Femur (tissue), 1 donor: ENCODE data around the gene PPP1R12B.
"Not testable (repeated sequence)": the region's sequence is repeated elsewhere in the genome, so short reads cannot be mapped to it uniquely, and the experiment has no call there.

Source experiments
- DNase-seq: peaks from one replicate; pipeline ENCODE4 v3.0.0-alpha.2; 2017

The PPP1R12B gene

GRCh38 chr1:202493112-202493511 lies 144.6 kb downstream of the PPP1R12B start:
- not testable (repeated sequence) for DNase-seq

- DNase-seq, result no peak
These were observed 150.0 kb downstream of the PPP1R12B start for GRCh38 chr1:202498542-202498941.

- not testable (repeated sequence) for DNase-seq
These were observed 151.5 kb downstream of the PPP1R12B start for GRCh38 chr1:202499997-202500396.

- DNase-seq, result no peak
These were observed 152.8 kb downstream of the PPP1R12B start for GRCh38 chr1:202501281-202501680.

- DNase-seq, result no peak
These were observed 156.9 kb downstream of the PPP1R12B start for GRCh38 chr1:202505356-202505755.

- peak; percentile 55 for DNase-seq
These were observed 157.5 kb downstream of the PPP1R12B start for GRCh38 chr1:202505880-202506575.

- DNase-seq, result not testable (repeated sequence)
These were observed 160.4 kb downstream of the PPP1R12B start for GRCh38 chr1:202508863-202509262.

- DNase-seq, result not testable (repeated sequence)
These were observed 165.4 kb downstream of the PPP1R12B start for GRCh38 chr1:202513875-202514274.

- no peak for DNase-seq
These were observed 168.0 kb downstream of the PPP1R12B start for GRCh38 chr1:202516434-202516877.

GRCh38 chr1:202517146-202517545 lies 168.6 kb downstream of the PPP1R12B start:
- DNase-seq, result not testable (repeated sequence)

- DNase-seq, result not testable (repeated sequence)
These were observed 169.7 kb downstream of the PPP1R12B start for GRCh38 chr1:202518180-202518579.

GRCh38 chr1:202518905-202519304 lies 170.4 kb downstream of the PPP1R12B start:
- DNase-seq, result not testable (repeated sequence)

GRCh38 chr1:202520129-202520856 lies 171.8 kb downstream of the PPP1R12B start:
- peak; percentile 40 for DNase-seq

GRCh38 chr1:202520857-202521216 lies 172.3 kb downstream of the PPP1R12B start:
- DNase-seq, result not testable (repeated sequence)

- not testable (repeated sequence) for DNase-seq
These were observed 173.0 kb downstream of the PPP1R12B start for GRCh38 chr1:202521484-202521883.

GRCh38 chr1:202521886-202522285 lies 173.4 kb downstream of the PPP1R12B start:
- DNase-seq, result no peak

GRCh38 chr1:202526056-202526455 lies 177.6 kb downstream of the PPP1R12B start:
- DNase-seq, result not testable (repeated sequence)

- DNase-seq, result not testable (repeated sequence)
These were observed 179.7 kb downstream of the PPP1R12B start for GRCh38 chr1:202528096-202528722.

GRCh38 chr1:202530686-202531085 lies 182.2 kb downstream of the PPP1R12B start:
- DNase-seq, result not testable (repeated sequence)

GRCh38 chr1:202531472-202531811 lies 182.9 kb downstream of the PPP1R12B start:
- DNase-seq, result no peak

- not testable (repeated sequence) for DNase-seq
These were observed 183.5 kb downstream of the PPP1R12B start for GRCh38 chr1:202531812-202532616.

GRCh38 chr1:202539166-202539574 lies 190.7 kb downstream of the PPP1R12B start:
- DNase-seq, result peak; percentile 66

- not testable (repeated sequence) for DNase-seq
These were observed 191.1 kb downstream of the PPP1R12B start for GRCh38 chr1:202539583-202539982.
